ENCODE measurements around the gene NFKB2. TPM values are rescaled to one million over a fixed set of nuclear protein-coding genes. Genes with fewer than 3 reads are reported as not detected.
A peak's percentile ranks its signal among the peaks of the same experiment; 100 is the strongest.

The NFKB2 gene
- total RNA-seq, 3 donors from 2014 or later = 11.0 to 21.0 (median 18.9) TPM

- Histone ChIP-seq H3K4me1 (peaks cover 6% of the 10 kb centered on the region in 2 donors), H3K9me3 (no peaks in the 10 kb centered on the region), H3K27me3 (no peaks in the 10 kb centered on the region), H3K27ac (peak overlapping the region in 1 of 2 donors; percentile 54), H3K4me3 (no peak overlapping the region), H3K36me3 (no peaks in the 10 kb centered on the region)
- TF ChIP-seq POLR2AphosphoS5 (IDR thresholded peaks at IDR 0.05) = no peak
- TF ChIP-seq POLR2A (IDR thresholded peaks at IDR 0.05) = no peak
- TF ChIP-seq CTCF (IDR thresholded peaks at IDR 0.05) = no peak
- DNase-seq (ENCODE audit: low spot score in 2 of 2) = no peak
- intact Hi-C loops (cut with DNase I; ENCODE audit: low total_unique reads) = no loop called here
Observed at GRCh38 chr10:102433619-102434046, 38.1 kb downstream of the NFKB2 start.

GRCh38 chr10:102434394-102435132 lies 39.1 kb downstream of the NFKB2 start:
- H3K36me3 ChIP-seq = no peaks in the 10 kb centered on the region
- H3K4me3 ChIP-seq = peak overlapping the region in 1 of 3 donors; percentile 68
- peaks cover 6% of the 10 kb centered on the region in 2 donors for H3K4me1 ChIP-seq
- no peak for TF ChIP-seq POLR2AphosphoS5 (IDR thresholded peaks at IDR 0.05)
- TF ChIP-seq POLR2A (IDR thresholded peaks at IDR 0.05) = no peak
- TF ChIP-seq CTCF (IDR thresholded peaks at IDR 0.05) = no peak
- H3K27me3 ChIP-seq = no peaks in the 10 kb centered on the region
- no peaks in the 10 kb centered on the region for H3K9me3 ChIP-seq
- peak overlapping the region; percentile 63 to 88 for H3K27ac ChIP-seq
- DNase-seq (ENCODE audit: low spot score in 2 of 2) = no peak
- intact Hi-C loops (cut with DNase I; ENCODE audit: low total_unique reads) = loop anchor here (5.0 kb wide), 1 partner anchor 808 kb away; no protein-coding TSS in a partner anchor

GRCh38 chr10:102435133-102435497 lies 39.6 kb downstream of the NFKB2 start:
- H3K36me3 ChIP-seq = no peaks in the 10 kb centered on the region
- H3K9me3 ChIP-seq = no peaks in the 10 kb centered on the region
- H3K4me3 ChIP-seq = peak overlapping the region; percentile 17 to 68 (median 49)
- intact Hi-C loops (cut with DNase I; ENCODE audit: low total_unique reads) = loop anchor here (5.0 kb wide), 1 partner anchor 807 kb away; no protein-coding TSS in a partner anchor
- peak overlapping the region; percentile 63 to 88 for H3K27ac ChIP-seq
- DNase-seq (ENCODE audit: low spot score in 2 of 2) = no peak
- peaks cover 6% of the 10 kb centered on the region in 2 donors for H3K4me1 ChIP-seq
- no peaks in the 10 kb centered on the region for H3K27me3 ChIP-seq
- no peak for TF ChIP-seq POLR2A (IDR thresholded peaks at IDR 0.05)
- no peak for TF ChIP-seq CTCF (IDR thresholded peaks at IDR 0.05)
- TF ChIP-seq POLR2AphosphoS5 (IDR thresholded peaks at IDR 0.05) = no peak

- Histone ChIP-seq H3K9me3 (no peaks in the 10 kb centered on the region), H3K27ac (peak overlapping the region; percentile 63 to 88), H3K4me1 (peaks cover 6% of the 10 kb centered on the region in 2 donors), H3K4me3 (peak overlapping the region; percentile 17 to 68 (median 49)), H3K36me3 (no peaks in the 10 kb centered on the region), H3K27me3 (no peaks in the 10 kb centered on the region)
- TF ChIP-seq CTCF (IDR thresholded peaks at IDR 0.05) (no peak), POLR2A (IDR thresholded peaks at IDR 0.05) (no peak), POLR2AphosphoS5 (IDR thresholded peaks at IDR 0.05) (no peak)
- DNase-seq (ENCODE audit: low spot score in 2 of 2) = no peak
- intact Hi-C loops (cut with DNase I; ENCODE audit: low total_unique reads) = loop anchor here (5.0 kb wide), 1 partner anchor 807 kb away; no protein-coding TSS in a partner anchor
Observed at GRCh38 chr10:102435529-102436233, 40.2 kb downstream of the NFKB2 start.

GRCh38 chr10:102436312-102436711 lies 40.8 kb downstream of the NFKB2 start:
- TF ChIP-seq POLR2A (IDR thresholded peaks at IDR 0.05) (no peak), CTCF (IDR thresholded peaks at IDR 0.05) (no peak), POLR2AphosphoS5 (IDR thresholded peaks at IDR 0.05) (no peak)
- Histone ChIP-seq H3K36me3 (no peaks in the 10 kb centered on the region), H3K9me3 (no peaks in the 10 kb centered on the region), H3K27me3 (no peaks in the 10 kb centered on the region), H3K4me3 (peak overlapping the region in 2 of 3 donors; percentile 49 to 68), H3K4me1 (peaks cover 5 to 6% of the 10 kb centered on the region in 2 donors), H3K27ac (peak overlapping the region in 1 of 2 donors; percentile 88)
- intact Hi-C loops (cut with DNase I; ENCODE audit: low total_unique reads) = loop anchor here (5.0 kb wide), 1 partner anchor 806 kb away; no protein-coding TSS in a partner anchor
- DNase-seq (ENCODE audit: low spot score in 2 of 2) = no peak
